ENCODE data around the gene HCN4.

- TF ChIP-seq EZH2 (IDR thresholded peaks at IDR 0.05; ENCODE audit: insufficient read depth, poor library complexity, severe bottlenecking) (no peak), EZH2phosphoT487 (IDR thresholded peaks at IDR 0.05; ENCODE audit: insufficient read depth, low read depth) (no peak)
These were observed 15.0 kb downstream of the HCN4 start for GRCh38 chr15:73353734-73354133.
